ACC112 (cell line): ENCODE results near the gene MYO5B.

Experiments
- H2AFZ ChIP-seq: fragments of 200-600 bp; sonication (generic); one replicate; pipeline ENCODE4 v1.6.0; 2017; ENCODE audit warnings: antibody characterized with exemption, low read length; ENCODE audit not compliant: unreplicated experiment
- H3K27ac ChIP-seq: fragments of 200-600 bp; sonication (generic); 2 replicates; pipeline ENCODE4 v1.5.1; 2014; ENCODE audit warnings: low read depth, mild to moderate bottlenecking, antibody characterized with exemption, low read length, moderate library complexity
- H3K27me3 ChIP-seq: fragments of 200-600 bp; sonication (generic); 2 replicates; pipeline ENCODE4 v1.6.1; 2014; ENCODE audit warnings: mild to moderate bottlenecking, antibody characterized with exemption, low read length, moderate library complexity, mixed read lengths; ENCODE audit not compliant: insufficient read depth
- H3K36me3 ChIP-seq: fragments of 200-600 bp; sonication (generic); 2 replicates; pipeline ENCODE4 v1.6.1; 2016; ENCODE audit warnings: mild to moderate bottlenecking, antibody characterized with exemption, low read length, moderate library complexity, mixed read lengths; ENCODE audit not compliant: insufficient read depth
- H3K4me1 ChIP-seq: fragments of 200-600 bp; sonication (generic); one replicate; pipeline ENCODE4 v1.6.1; 2016; ENCODE audit warnings: low read length, mixed read lengths; ENCODE audit not compliant: insufficient read depth, unreplicated experiment, control insufficient read depth
- H3K4me3 ChIP-seq: fragments of 200-600 bp; sonication (generic); 2 replicates; pipeline ENCODE4 v1.5.1; 2014; ENCODE audit warnings: mild to moderate bottlenecking, low read depth, low read length
- H3K79me2 ChIP-seq: fragments of 200-600 bp; sonication (generic); one replicate; pipeline ENCODE4 v1.6.0; 2016; ENCODE audit warnings: low read length; ENCODE audit not compliant: control insufficient read depth, unreplicated experiment, insufficient read depth

Gene MYO5B

DNA sequence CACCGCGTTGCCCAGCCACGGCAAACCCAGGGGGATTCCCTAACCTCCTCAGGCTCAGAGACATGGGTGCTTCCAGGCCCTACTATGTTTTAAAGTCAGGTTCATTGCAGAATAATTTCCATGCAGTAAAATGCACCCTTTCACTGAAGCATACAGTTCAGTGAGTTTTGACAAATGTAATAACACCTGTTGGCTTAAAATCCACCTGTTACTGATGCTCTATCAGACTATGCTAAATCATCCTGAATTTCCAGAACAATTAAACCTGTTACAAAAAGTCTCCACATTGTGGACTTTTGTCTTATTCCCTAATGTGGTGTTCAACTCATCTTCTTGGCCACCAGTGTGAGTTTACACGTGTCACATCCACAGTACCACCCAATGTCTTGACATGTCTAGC, 234.6 kb downstream of the MYO5B start:
- H3K36me3 ChIP-seq = no peaks in the 10 kb centered on the region
- H3K79me2 ChIP-seq = no peaks in the 10 kb centered on the region
- H3K4me3 ChIP-seq = no peak overlapping the region
- H3K4me1 ChIP-seq = no peaks in the 10 kb centered on the region
- no peak overlapping the region for H3K27ac ChIP-seq
- peaks cover 39% of the 10 kb centered on the region for H3K27me3 ChIP-seq
- H2AFZ ChIP-seq = no peak overlapping the region

DNA sequence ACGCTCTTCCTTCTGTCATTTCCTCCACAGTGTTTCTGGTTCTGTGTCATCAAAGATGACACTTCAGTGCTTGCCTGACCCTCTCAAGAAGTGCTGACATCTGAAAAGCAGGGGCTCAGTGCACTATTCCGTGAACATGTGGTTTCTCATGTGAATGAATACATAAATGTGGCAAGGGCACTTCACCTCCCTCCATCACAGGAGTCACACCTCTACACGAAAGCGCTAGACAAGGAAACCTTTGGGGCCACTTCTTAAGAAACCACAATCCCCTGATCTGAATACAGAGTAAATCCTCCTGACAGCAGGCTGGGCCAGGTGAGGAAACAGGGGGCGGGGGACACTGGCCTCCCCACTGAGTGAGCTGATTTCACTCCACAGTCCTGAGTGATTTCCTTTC, 235.8 kb downstream of the MYO5B start:
- Histone ChIP-seq H3K27me3 (peaks cover 37% of the 10 kb centered on the region), H3K36me3 (no peaks in the 10 kb centered on the region), H3K27ac (no peak overlapping the region), H3K79me2 (no peaks in the 10 kb centered on the region), H2AFZ (no peak overlapping the region), H3K4me3 (no peak overlapping the region), H3K4me1 (no peaks in the 10 kb centered on the region)

DNA sequence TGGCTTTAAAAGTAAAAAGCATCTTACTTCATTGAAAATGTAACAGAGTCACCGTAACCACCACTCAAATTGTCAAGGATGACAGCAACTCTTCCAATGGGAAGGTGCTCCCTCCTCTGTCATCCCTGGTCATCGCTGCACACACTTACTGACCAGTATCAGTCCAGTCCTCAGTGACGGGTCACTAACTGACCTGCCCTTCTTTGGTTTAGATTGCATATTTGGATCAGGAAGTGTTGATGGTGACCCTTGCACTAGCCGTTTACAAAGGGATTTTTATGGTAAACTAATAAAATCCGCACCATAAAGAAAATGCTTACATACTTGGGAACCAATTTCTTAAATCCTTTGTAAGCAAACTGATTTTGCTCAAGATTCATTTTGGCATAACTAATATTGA, 239.7 kb downstream of the MYO5B start:
- Histone ChIP-seq H3K4me1 (no peaks in the 10 kb centered on the region), H3K27me3 (peaks cover 63% of the 10 kb centered on the region)

DNA sequence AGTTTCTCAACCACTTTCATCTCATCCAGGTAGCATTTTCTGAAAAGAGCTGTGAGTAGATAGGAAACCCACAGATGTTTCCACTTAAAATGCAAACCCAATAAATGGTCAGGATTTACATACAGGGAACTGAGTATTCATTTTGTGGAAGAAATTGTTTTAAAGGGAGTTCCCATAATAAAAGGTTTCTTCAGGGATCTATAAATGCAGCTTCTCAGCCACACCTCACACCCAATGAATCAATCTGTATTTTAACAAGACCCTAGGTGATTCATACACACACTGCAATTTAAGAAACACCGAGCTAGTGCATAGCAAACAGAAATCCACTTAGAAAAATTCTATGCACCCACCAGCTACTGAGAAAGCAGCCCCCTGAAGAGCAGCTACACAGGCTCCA, 241.6 kb downstream of the MYO5B start:
- Histone ChIP-seq H3K36me3 (no peaks in the 10 kb centered on the region), H3K4me1 (no peaks in the 10 kb centered on the region), H3K27me3 (peaks cover 66% of the 10 kb centered on the region), H3K4me3 (no peak overlapping the region), H2AFZ (no peak overlapping the region), H3K79me2 (no peaks in the 10 kb centered on the region), H3K27ac (no peak overlapping the region)

More for the DNA sequence above, 239.7 kb downstream of the MYO5B start:
- H3K79me2 ChIP-seq = no peaks in the 10 kb centered on the region
- H3K36me3 ChIP-seq = no peaks in the 10 kb centered on the region
- H2AFZ ChIP-seq = no peak overlapping the region
- no peak overlapping the region for H3K4me3 ChIP-seq
- no peak overlapping the region for H3K27ac ChIP-seq

DNA sequence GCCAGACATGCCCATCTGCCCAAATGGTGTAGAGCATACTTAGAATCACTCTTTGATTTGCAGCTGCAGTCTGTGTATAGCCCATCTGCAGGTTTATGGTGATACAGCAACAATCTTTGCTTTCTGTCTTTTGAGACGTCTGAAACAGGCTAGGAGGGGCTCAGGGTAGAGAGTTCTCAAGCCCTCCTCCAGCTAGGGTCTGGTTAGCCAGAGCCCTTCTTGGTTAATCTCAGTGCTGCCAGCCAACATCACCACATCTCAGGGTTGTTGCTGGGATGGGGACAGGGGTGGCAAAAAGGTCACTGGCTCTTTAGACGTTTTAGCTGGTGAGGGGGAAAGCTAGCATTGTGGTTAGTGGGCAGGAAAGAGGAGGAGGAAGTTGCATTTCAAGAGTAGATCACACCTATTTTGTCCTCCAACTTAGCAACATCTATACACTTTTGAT, 245.0 kb downstream of the MYO5B start:
- Histone ChIP-seq H3K4me1 (no peaks in the 10 kb centered on the region), H3K4me3 (no peak overlapping the region), H3K79me2 (no peaks in the 10 kb centered on the region), H3K27me3 (peaks cover 69% of the 10 kb centered on the region), H2AFZ (no peak overlapping the region), H3K36me3 (no peaks in the 10 kb centered on the region), H3K27ac (no peak overlapping the region)

DNA sequence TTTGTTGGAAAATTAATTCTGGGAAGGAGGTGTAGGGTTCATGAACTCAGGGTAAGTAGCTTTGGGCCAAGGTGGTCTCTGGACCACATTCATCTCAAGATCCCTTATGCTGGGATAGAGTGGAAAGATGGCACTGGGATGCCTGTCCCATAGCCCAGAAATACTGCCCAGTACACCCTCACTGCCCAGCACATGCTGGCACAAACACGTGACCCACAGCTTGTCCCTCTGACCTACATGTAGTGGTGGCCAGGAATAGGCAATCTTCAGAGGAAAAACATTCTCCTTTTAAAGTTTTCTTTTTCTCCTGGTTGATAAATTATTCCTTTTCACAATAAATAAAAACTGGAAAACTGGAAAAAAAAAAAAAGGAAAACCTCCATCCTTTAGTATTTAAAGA, 246.0 kb downstream of the MYO5B start:
- H3K79me2 ChIP-seq = no peaks in the 10 kb centered on the region
- H3K36me3 ChIP-seq = no peaks in the 10 kb centered on the region
- H2AFZ ChIP-seq = no peak overlapping the region
- H3K4me3 ChIP-seq = no peak overlapping the region
- no peaks in the 10 kb centered on the region for H3K4me1 ChIP-seq
- H3K27ac ChIP-seq = no peak overlapping the region
- peaks cover 64% of the 10 kb centered on the region for H3K27me3 ChIP-seq

DNA sequence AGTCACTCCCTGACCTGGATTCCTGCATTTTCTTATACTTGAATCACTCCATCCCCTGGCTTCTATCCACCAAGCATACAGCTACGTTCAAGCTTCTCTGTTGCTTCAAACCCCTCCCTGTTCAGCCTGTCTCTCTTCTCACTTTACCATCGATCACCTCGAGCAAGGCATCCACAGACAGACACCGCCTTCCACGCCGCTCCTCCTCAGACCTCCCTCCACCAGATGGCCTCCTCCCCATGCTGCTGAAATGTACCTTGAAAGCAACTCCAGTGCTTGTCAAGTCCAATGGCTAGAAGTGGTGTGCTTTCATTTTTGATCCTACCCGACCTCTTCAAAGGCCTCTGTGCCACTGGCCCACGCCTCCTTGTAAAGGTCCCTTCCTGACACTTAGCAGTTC, 250.3 kb downstream of the MYO5B start:
- no peaks in the 10 kb centered on the region for H3K79me2 ChIP-seq
- no peak overlapping the region for H2AFZ ChIP-seq
- no peak overlapping the region for H3K4me3 ChIP-seq
- peaks cover 24% of the 10 kb centered on the region for H3K27me3 ChIP-seq
- no peaks in the 10 kb centered on the region for H3K36me3 ChIP-seq
- H3K4me1 ChIP-seq = no peaks in the 10 kb centered on the region
- no peak overlapping the region for H3K27ac ChIP-seq

DNA sequence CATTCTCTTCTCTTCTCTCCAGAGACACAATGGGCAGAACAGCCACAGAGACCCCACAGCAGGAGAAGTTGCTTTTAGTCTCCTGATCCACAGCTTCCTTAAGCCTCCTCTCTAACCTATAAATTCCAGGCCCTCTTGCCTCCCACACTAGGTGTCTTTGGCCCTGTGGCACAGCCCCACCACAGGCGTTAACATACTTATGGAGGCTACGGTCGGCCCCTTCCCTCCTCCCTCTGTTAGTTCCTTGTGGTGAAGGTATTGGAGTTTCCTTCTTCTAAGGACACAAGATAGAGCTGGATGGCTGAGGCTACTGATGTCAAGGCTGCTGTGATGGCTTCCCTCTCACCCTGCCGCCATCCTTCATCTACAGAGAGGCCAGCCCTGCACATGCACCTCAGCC, 258.1 kb downstream of the MYO5B start:
- no peak overlapping the region for H3K27ac ChIP-seq
- H3K27me3 ChIP-seq = peaks cover 38% of the 10 kb centered on the region
- H3K36me3 ChIP-seq = no peaks in the 10 kb centered on the region
- no peaks in the 10 kb centered on the region for H3K4me1 ChIP-seq
- H3K79me2 ChIP-seq = no peaks in the 10 kb centered on the region
- H3K4me3 ChIP-seq = no peak overlapping the region
- no peak overlapping the region for H2AFZ ChIP-seq

DNA sequence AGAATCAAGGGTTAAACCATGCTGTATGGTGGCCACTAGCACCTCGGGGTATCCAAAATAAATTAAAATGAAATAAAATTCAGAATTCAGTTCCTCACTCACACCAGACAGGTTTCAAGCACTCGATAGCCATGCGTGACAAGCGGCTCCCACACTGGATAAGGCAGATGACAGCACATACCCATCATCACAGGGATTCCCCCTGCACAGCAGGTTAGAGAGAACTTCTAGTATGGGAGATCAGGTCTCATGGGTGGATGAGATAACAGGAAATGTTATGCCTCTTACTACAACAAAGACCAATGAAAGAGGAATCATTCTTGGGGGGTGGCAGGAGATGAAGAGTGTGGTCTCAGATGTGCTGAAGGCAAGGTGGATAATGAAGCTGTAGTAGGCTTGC, 259.7 kb downstream of the MYO5B start:
- H3K36me3 ChIP-seq = no peaks in the 10 kb centered on the region
- peaks cover 44% of the 10 kb centered on the region for H3K27me3 ChIP-seq
- no peaks in the 10 kb centered on the region for H3K79me2 ChIP-seq
- no peak overlapping the region for H3K4me3 ChIP-seq
- H3K4me1 ChIP-seq = no peaks in the 10 kb centered on the region
- no peak overlapping the region for H3K27ac ChIP-seq
- H2AFZ ChIP-seq = no peak overlapping the region

DNA sequence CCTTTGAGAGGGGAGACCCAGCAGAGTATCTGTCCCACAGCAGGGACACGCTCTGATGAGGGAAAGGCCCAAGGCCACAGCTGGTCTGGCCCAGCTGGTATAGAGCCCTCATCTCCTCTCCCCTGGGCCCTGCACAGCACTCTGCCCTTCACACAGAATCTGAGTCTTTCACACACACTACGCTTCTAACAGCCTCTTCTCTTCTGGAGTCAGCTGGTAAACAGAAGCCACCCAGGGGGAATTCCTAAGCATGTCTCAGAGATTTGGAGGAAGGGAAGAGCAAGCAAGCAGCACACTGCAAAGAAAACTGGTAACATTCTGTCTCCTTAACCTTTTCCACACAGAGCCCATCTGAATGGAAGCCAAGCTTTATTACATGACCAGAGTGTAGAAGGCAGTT, 260.5 kb downstream of the MYO5B start:
- H3K27ac ChIP-seq = no peak overlapping the region
- peaks cover 50% of the 10 kb centered on the region for H3K27me3 ChIP-seq
- no peaks in the 10 kb centered on the region for H3K36me3 ChIP-seq
- H3K4me1 ChIP-seq = no peaks in the 10 kb centered on the region
- no peak overlapping the region for H2AFZ ChIP-seq
- no peaks in the 10 kb centered on the region for H3K79me2 ChIP-seq
- no peak overlapping the region for H3K4me3 ChIP-seq

DNA sequence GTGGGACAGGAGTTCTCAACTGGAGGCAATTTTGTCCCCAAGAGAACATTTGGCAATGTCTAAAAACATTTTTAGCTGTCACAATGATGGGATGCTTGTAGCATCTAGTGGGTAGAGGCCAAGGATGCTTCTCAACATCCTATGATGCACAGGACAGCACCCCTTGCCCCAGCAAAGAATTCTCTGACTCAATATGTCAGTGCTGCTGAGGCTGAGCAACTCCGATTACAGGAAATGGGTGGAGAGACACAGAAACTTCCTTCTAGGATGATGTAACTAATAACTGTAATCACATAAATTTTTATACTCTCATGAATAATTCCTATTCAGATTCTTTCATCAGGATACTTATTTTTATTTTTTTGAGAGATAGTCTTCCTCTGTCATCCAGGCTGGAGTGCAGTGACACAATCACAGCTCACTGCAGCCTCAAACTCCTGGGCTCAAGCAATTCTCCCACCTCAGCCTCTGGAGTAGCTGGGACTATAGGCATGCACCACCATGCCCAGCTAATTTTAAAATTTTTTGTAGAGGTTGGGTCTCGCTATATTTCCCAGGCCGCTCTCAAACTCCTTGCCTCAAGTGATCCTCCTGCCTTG, 261.3 kb downstream of the MYO5B start:
- no peaks in the 10 kb centered on the region for H3K79me2 ChIP-seq
- no peak overlapping the region for H2AFZ ChIP-seq
- H3K4me1 ChIP-seq = no peaks in the 10 kb centered on the region
- H3K36me3 ChIP-seq = no peaks in the 10 kb centered on the region
- peaks cover 53% of the 10 kb centered on the region for H3K27me3 ChIP-seq
- H3K27ac ChIP-seq = no peak overlapping the region
- no peak overlapping the region for H3K4me3 ChIP-seq
